GM19025 (cell line): ENCODE data around the gene CCNL1.

ENCODE experiments used
- ATAC-seq: cut with Tn5 transposase; IDR thresholded peaks from one replicate; pipeline ENCODE4 v1.9.1; 2021; ENCODE audit warnings: mild to moderate bottlenecking, low read depth, moderate library complexity; ENCODE audit not compliant: unreplicated experiment

Gene CCNL1

GRCh38 chr3:157148196-157148889 is 11.6 kb downstream of the CCNL1 start:
- ATAC-seq: no peak

- no peak for ATAC-seq
Observed at GRCh38 chr3:157147099-157147803, 12.7 kb downstream of the CCNL1 start.

- no peak for ATAC-seq
Observed at GRCh38 chr3:157145606-157146322, 14.2 kb downstream of the CCNL1 start.

- ATAC-seq: no peak
Observed at GRCh38 chr3:157142315-157142714, 17.6 kb downstream of the CCNL1 start.

- no peak for ATAC-seq
Observed at GRCh38 chr3:157139938-157140534, 19.9 kb downstream of the CCNL1 start.

- ATAC-seq: no peak
Observed at GRCh38 chr3:157136647-157137387, 23.1 kb downstream of the CCNL1 start.

GRCh38 chr3:157135671-157136396 is 24.1 kb downstream of the CCNL1 start:
- ATAC-seq: no peak

GRCh38 chr3:157134620-157135191 is 25.2 kb downstream of the CCNL1 start:
- ATAC-seq: peak; percentile 57

GRCh38 chr3:157133434-157134320 is 26.3 kb downstream of the CCNL1 start:
- no peak for ATAC-seq

GRCh38 chr3:157132936-157133335 is 27.0 kb downstream of the CCNL1 start:
- no peak for ATAC-seq

- no peak for ATAC-seq
Observed at GRCh38 chr3:157132341-157132740, 27.6 kb downstream of the CCNL1 start.

GRCh38 chr3:157131861-157132260 is 28.1 kb downstream of the CCNL1 start:
- ATAC-seq: no peak

GRCh38 chr3:157130467-157131251 is 29.3 kb downstream of the CCNL1 start:
- no peak for ATAC-seq

- ATAC-seq: no peak
Observed at GRCh38 chr3:157129803-157130466, 30.0 kb downstream of the CCNL1 start.

GRCh38 chr3:157128771-157129681 is 30.9 kb downstream of the CCNL1 start:
- peak; percentile 20 for ATAC-seq
